NB4 (cell line): ENCODE measurements around the gene INPP4A.

ENCODE experiments used
- POLR2A ChIP-seq: IDR thresholded peaks from 2 replicates; pipeline ENCODE4 v1.6.1; 2011; ENCODE audit warnings: mild to moderate bottlenecking; ENCODE audit not compliant: insufficient read length; ENCODE audit errors: extremely low read depth
- TF ChIP-seq, protein P1 (sequence below): IDR thresholded peaks from one replicate; pipeline ENCODE4 v1.5.1; 2012; ENCODE audit warnings: low read depth, low read length

DNA sequence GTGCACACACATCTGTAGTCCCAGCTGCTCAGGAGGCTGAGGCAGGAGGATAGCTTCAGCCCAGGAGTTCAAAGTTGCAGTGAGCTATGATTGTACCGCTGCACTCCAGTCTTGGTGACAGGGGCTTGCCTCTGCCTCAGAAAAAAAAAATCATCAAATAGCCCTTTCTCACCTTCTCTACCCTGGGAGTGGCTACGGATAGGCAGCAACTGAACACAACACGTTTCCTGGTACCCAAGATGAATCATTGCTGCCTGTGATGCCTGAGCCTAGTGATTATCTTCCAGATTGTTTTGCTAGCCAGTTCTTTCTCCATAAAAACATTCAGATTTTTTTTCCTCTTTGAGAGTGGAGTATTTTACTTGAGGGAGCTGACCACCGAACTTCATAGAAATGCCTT, 13.5 kb downstream of the INPP4A start:
- TF ChIP-seq, protein P1, sequence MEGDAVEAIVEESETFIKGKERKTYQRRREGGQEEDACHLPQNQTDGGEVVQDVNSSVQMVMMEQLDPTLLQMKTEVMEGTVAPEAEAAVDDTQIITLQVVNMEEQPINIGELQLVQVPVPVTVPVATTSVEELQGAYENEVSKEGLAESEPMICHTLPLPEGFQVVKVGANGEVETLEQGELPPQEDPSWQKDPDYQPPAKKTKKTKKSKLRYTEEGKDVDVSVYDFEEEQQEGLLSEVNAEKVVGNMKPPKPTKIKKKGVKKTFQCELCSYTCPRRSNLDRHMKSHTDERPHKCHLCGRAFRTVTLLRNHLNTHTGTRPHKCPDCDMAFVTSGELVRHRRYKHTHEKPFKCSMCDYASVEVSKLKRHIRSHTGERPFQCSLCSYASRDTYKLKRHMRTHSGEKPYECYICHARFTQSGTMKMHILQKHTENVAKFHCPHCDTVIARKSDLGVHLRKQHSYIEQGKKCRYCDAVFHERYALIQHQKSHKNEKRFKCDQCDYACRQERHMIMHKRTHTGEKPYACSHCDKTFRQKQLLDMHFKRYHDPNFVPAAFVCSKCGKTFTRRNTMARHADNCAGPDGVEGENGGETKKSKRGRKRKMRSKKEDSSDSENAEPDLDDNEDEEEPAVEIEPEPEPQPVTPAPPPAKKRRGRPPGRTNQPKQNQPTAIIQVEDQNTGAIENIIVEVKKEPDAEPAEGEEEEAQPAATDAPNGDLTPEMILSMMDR, result no peak
- no peak for TF ChIP-seq POLR2A
